Measurements from ENCODE around the gene TRIP13.
"Not testable (repeated sequence)": the region's sequence is repeated elsewhere in the genome, so short reads cannot be mapped to it uniquely, and the experiment has no call there.

Gene TRIP13

GRCh38 chr5:926417-927171 lies 33.9 kb downstream of the TRIP13 start:
- H3K27me3 ChIP-seq, result peaks cover 77% of the 10 kb centered on the region
- no peaks in the 10 kb centered on the region for H3K4me1 ChIP-seq (ENCODE audit: control insufficient read depth in 1 of 2, insufficient read depth in 1 of 2, low read depth in 1 of 2, low read length in 1 of 2)
- H3K9me3 ChIP-seq, result no peaks in the 10 kb centered on the region
- TF ChIP-seq CTCF (IDR thresholded peaks at IDR 0.05), result no peak
- no peak overlapping the region for H3K4me3 ChIP-seq (ENCODE audit: low read depth in 1 of 2, low read length in 1 of 2)
- no peaks in the 10 kb centered on the region for H3K36me3 ChIP-seq
- no peak overlapping the region for H3K27ac ChIP-seq

GRCh38 chr5:927172-928015 lies 34.7 kb downstream of the TRIP13 start:
- Histone ChIP-seq H3K27ac (no peak overlapping the region), H3K9me3 (no peaks in the 10 kb centered on the region), H3K4me3 (ENCODE audit: low read depth in 1 of 2, low read length in 1 of 2) (no peak overlapping the region), H3K36me3 (no peaks in the 10 kb centered on the region), H3K4me1 (ENCODE audit: control insufficient read depth in 1 of 2, insufficient read depth in 1 of 2, low read depth in 1 of 2, low read length in 1 of 2) (no peaks in the 10 kb centered on the region), H3K27me3 (peaks cover 77% of the 10 kb centered on the region)
- no peak for TF ChIP-seq CTCF (IDR thresholded peaks at IDR 0.05)

GRCh38 chr5:929182-929581 lies 36.5 kb downstream of the TRIP13 start:
- not testable (repeated sequence) for H3K4me1 ChIP-seq (ENCODE audit: control insufficient read depth in 1 of 2, insufficient read depth in 1 of 2, low read depth in 1 of 2, low read length in 1 of 2); H3K4me3 ChIP-seq (ENCODE audit: low read depth in 1 of 2, low read length in 1 of 2); H3K36me3 ChIP-seq; H3K27ac ChIP-seq; H3K9me3 ChIP-seq
- H3K27me3 ChIP-seq, result peaks cover 67% of the 10 kb centered on the region

- peaks cover 62% of the 10 kb centered on the region for H3K27me3 ChIP-seq
Measured at GRCh38 chr5:929596-929995, 36.9 kb downstream of the TRIP13 start.

GRCh38 chr5:930866-931265 lies 38.2 kb downstream of the TRIP13 start:
- no peaks in the 10 kb centered on the region for H3K9me3 ChIP-seq
- H3K27me3 ChIP-seq, result peaks cover 50% of the 10 kb centered on the region
- H3K4me1 ChIP-seq (ENCODE audit: control insufficient read depth in 1 of 2, insufficient read depth in 1 of 2, low read depth in 1 of 2, low read length in 1 of 2), result no peaks in the 10 kb centered on the region
- TF ChIP-seq CTCF (IDR thresholded peaks at IDR 0.05), result no peak
- H3K4me3 ChIP-seq (ENCODE audit: low read depth in 1 of 2, low read length in 1 of 2), result no peak overlapping the region
- H3K36me3 ChIP-seq, result no peaks in the 10 kb centered on the region
- no peak overlapping the region for H3K27ac ChIP-seq

More at GRCh38 chr5:929596-929995, 36.9 kb downstream of the TRIP13 start:
- no peak for TF ChIP-seq CTCF (IDR thresholded peaks at IDR 0.05)
- H3K36me3 ChIP-seq, result no peaks in the 10 kb centered on the region
- H3K27ac ChIP-seq, result no peak overlapping the region
- H3K9me3 ChIP-seq, result no peaks in the 10 kb centered on the region
- no peaks in the 10 kb centered on the region for H3K4me1 ChIP-seq (ENCODE audit: control insufficient read depth in 1 of 2, insufficient read depth in 1 of 2, low read depth in 1 of 2, low read length in 1 of 2)
- H3K4me3 ChIP-seq (ENCODE audit: low read depth in 1 of 2, low read length in 1 of 2), result no peak overlapping the region
